Renal cortical epithelial cell (primary cell): ENCODE measurements around the gene ARID5A. TPM values are rescaled to one million over a fixed set of nuclear protein-coding genes. Genes with fewer than 3 reads are reported as not detected.
A peak's percentile ranks its signal among the peaks of the same experiment; 100 is the strongest.

Experiments
- DNase-seq: peaks from one replicate; pipeline ENCODE4 v3.0.0-alpha.2; 2011; ENCODE audit warnings: low read depth
- total RNA-seq: library from RNA; depleted of rRNA; stranded (reverse); fragments of >200 nt; gene quantifications from 2 replicates; pipeline ENCODE4 v1.2.3, GENCODE V29; 2014

Gene ARID5A
- total RNA-seq, 1 donor from 2014 or later, result 3.3 TPM

GRCh38 chr2:96507957-96508520 is 28.5 kb upstream of the ARID5A start:
- DNase-seq, result no peak

GRCh38 chr2:96508521-96509113 is 27.9 kb upstream of the ARID5A start:
- no peak for DNase-seq

GRCh38 chr2:96509114-96509846 is 27.3 kb upstream of the ARID5A start:
- DNase-seq, result peak; percentile 69

- DNase-seq, result no peak
Measured at GRCh38 chr2:96509847-96510230, 26.7 kb upstream of the ARID5A start.

GRCh38 chr2:96510931-96511595 is 25.5 kb upstream of the ARID5A start:
- no peak for DNase-seq

GRCh38 chr2:96511851-96512250 is 24.7 kb upstream of the ARID5A start:
- no peak for DNase-seq

- no peak for DNase-seq
Measured at GRCh38 chr2:96512341-96512740, 24.2 kb upstream of the ARID5A start.

- DNase-seq, result no peak
Measured at GRCh38 chr2:96514521-96514920, 22.0 kb upstream of the ARID5A start.

GRCh38 chr2:96517079-96517478 is 19.5 kb upstream of the ARID5A start:
- no peak for DNase-seq

GRCh38 chr2:96520231-96520630 is 16.3 kb upstream of the ARID5A start:
- no peak for DNase-seq

GRCh38 chr2:96520697-96521096 is 15.9 kb upstream of the ARID5A start:
- DNase-seq, result no peak

GRCh38 chr2:96521219-96521618 is 15.3 kb upstream of the ARID5A start:
- no peak for DNase-seq

- no peak for DNase-seq
Measured at GRCh38 chr2:96522304-96523203, 14.0 kb upstream of the ARID5A start.

- DNase-seq, result no peak
Measured at GRCh38 chr2:96523659-96524481, 12.7 kb upstream of the ARID5A start.

GRCh38 chr2:96524482-96525210 is 11.9 kb upstream of the ARID5A start:
- no peak for DNase-seq

- DNase-seq, result no peak
Measured at GRCh38 chr2:96525211-96525507, 11.4 kb upstream of the ARID5A start.

- no peak for DNase-seq
Measured at GRCh38 chr2:96526101-96526591, 10.4 kb upstream of the ARID5A start.

GRCh38 chr2:96526615-96527285 is 9.8 kb upstream of the ARID5A start:
- no peak for DNase-seq

GRCh38 chr2:96527286-96528005 is 9.1 kb upstream of the ARID5A start:
- no peak for DNase-seq
